OCI-LY1 (cell line): ENCODE measurements around the gene STK32B.

Source experiments
- H2AFZ ChIP-seq: fragments of 200-600 bp; sonication (generic), shearing (Covaris generic); 2 replicates; pipeline ENCODE4 v1.6.0; 2014; ENCODE audit warnings: antibody characterized with exemption, mild to moderate bottlenecking, low read length
- H3F3A ChIP-seq: fragments of 200-600 bp; sonication (generic), shearing (Covaris generic); 2 replicates; pipeline ENCODE4 v1.6.0; 2014; ENCODE audit warnings: mild to moderate bottlenecking, antibody characterized with exemption, low read length, moderate library complexity; ENCODE audit not compliant: insufficient read depth
- H3K27ac ChIP-seq: fragments of 200-600 bp; sonication (generic); 2 replicates; pipeline ENCODE4 v1.5.1; 2014; ENCODE audit warnings: low read length, mixed run types, mild to moderate bottlenecking, low read depth; ENCODE audit not compliant: poor library complexity, severe bottlenecking
- H3K27me3 ChIP-seq: fragments of 200-600 bp; sonication (generic); 2 replicates; pipeline ENCODE4 v1.6.0; 2014; ENCODE audit warnings: antibody characterized with exemption, mild to moderate bottlenecking, low read length, moderate library complexity; ENCODE audit not compliant: insufficient read depth
- H3K36me3 ChIP-seq: fragments of 200-600 bp; sonication (generic); 2 replicates; pipeline ENCODE4 v1.6.1; 2014; ENCODE audit warnings: mild to moderate bottlenecking, antibody characterized with exemption, low read length, moderate library complexity, mixed read lengths; ENCODE audit not compliant: insufficient read depth
- H3K4me1 ChIP-seq: fragments of 200-600 bp; sonication (generic); 2 replicates; pipeline ENCODE4 v1.5.1; 2014; ENCODE audit warnings: mild to moderate bottlenecking, low read length, moderate library complexity; ENCODE audit not compliant: insufficient read depth, severe bottlenecking
- H3K4me2 ChIP-seq: fragments of 200-600 bp; sonication (generic), shearing (Covaris generic); 2 replicates; pipeline ENCODE4 v1.6.1; 2014; ENCODE audit warnings: low read length
- H3K4me3 ChIP-seq: fragments of 200-600 bp; sonication (generic); 2 replicates; pipeline ENCODE4 v1.5.1; 2014; ENCODE audit warnings: low read length, low read depth, mild to moderate bottlenecking, mixed read lengths; ENCODE audit not compliant: poor library complexity, severe bottlenecking
- H3K79me2 ChIP-seq: fragments of 200-600 bp; shearing (Covaris generic); 2 replicates; pipeline ENCODE4 v1.6.1; 2016; ENCODE audit warnings: mixed run types, low read length, mixed read lengths; ENCODE audit not compliant: insufficient read depth
- H3K9ac ChIP-seq: fragments of 200-600 bp; sonication (generic), shearing (Covaris generic); 2 replicates; pipeline ENCODE4 v1.6.1; 2014; ENCODE audit warnings: mild to moderate bottlenecking, low read length, mixed read lengths
- H3K9me2 ChIP-seq: fragments of 200-600 bp; sonication (generic), shearing (Covaris generic); 2 replicates; pipeline ENCODE4 v1.6.1; 2014; ENCODE audit warnings: low read depth, mild to moderate bottlenecking, low read length, mixed read lengths
- H3K9me3 ChIP-seq: fragments of 200-600 bp; shearing (Covaris generic); 2 replicates; pipeline ENCODE4 v1.6.1; 2014; ENCODE audit warnings: low read length, mixed read lengths
- H4K20me1 ChIP-seq: fragments of 200-600 bp; sonication (generic), shearing (Covaris generic); 2 replicates; pipeline ENCODE4 v1.6.0; 2016; ENCODE audit warnings: mild to moderate bottlenecking, low read length; ENCODE audit not compliant: insufficient read depth
- CTCF ChIP-seq: fragments of 200-600 bp; sonication (generic), shearing (Covaris generic); IDR thresholded peaks from 2 replicates; pipeline ENCODE4 v1.5.1; 2017; ENCODE audit warnings: mild to moderate bottlenecking, antibody characterized with exemption, low read length, moderate library complexity, mixed read lengths
- EZH2 ChIP-seq: fragments of 200-600 bp; sonication (generic), shearing (Covaris generic); IDR thresholded peaks from 2 replicates; pipeline ENCODE4 v1.8.0; 2017; ENCODE audit warnings: borderline replicate concordance, mixed run types, mild to moderate bottlenecking, antibody characterized with exemption, low read length, moderate library complexity, mixed read lengths

Gene STK32B

GRCh38 chr4:5125321-5125720 lies 74.0 kb downstream of the STK32B start:
- H3K4me2 ChIP-seq = no peak overlapping the region
- H3K4me1 ChIP-seq = no peaks in the 10 kb centered on the region
- H3F3A ChIP-seq = no peaks in the 10 kb centered on the region
- no peaks in the 10 kb centered on the region for H3K9me3 ChIP-seq
- no peak overlapping the region for H3K9ac ChIP-seq
- H3K9me2 ChIP-seq = no peaks in the 10 kb centered on the region
- no peak overlapping the region for H2AFZ ChIP-seq
- no peak overlapping the region for H3K27ac ChIP-seq
- H3K27me3 ChIP-seq = no peaks in the 10 kb centered on the region
- no peaks in the 10 kb centered on the region for H3K36me3 ChIP-seq
- no peaks in the 10 kb centered on the region for H4K20me1 ChIP-seq
- no peaks in the 10 kb centered on the region for H3K79me2 ChIP-seq
- no peak for TF ChIP-seq EZH2
- no peak for TF ChIP-seq CTCF
- H3K4me3 ChIP-seq = no peak overlapping the region

- H3K4me2 ChIP-seq = no peak overlapping the region
- H4K20me1 ChIP-seq = no peaks in the 10 kb centered on the region
- TF ChIP-seq CTCF = no peak
- no peak for TF ChIP-seq EZH2
- no peaks in the 10 kb centered on the region for H3K9me3 ChIP-seq
- H3K27ac ChIP-seq = no peak overlapping the region
- H3K27me3 ChIP-seq = no peaks in the 10 kb centered on the region
- no peaks in the 10 kb centered on the region for H3K4me1 ChIP-seq
- no peak overlapping the region for H2AFZ ChIP-seq
- no peaks in the 10 kb centered on the region for H3K79me2 ChIP-seq
- no peaks in the 10 kb centered on the region for H3K36me3 ChIP-seq
- no peak overlapping the region for H3K4me3 ChIP-seq
- no peaks in the 10 kb centered on the region for H3K9me2 ChIP-seq
- no peaks in the 10 kb centered on the region for H3F3A ChIP-seq
- no peak overlapping the region for H3K9ac ChIP-seq
These were observed 75.0 kb downstream of the STK32B start for GRCh38 chr4:5126231-5126630.

- no peaks in the 10 kb centered on the region for H3K36me3 ChIP-seq
These were observed 75.6 kb downstream of the STK32B start for GRCh38 chr4:5126857-5127256.

More at GRCh38 chr4:5126857-5127256, 75.6 kb downstream of the STK32B start:
- no peaks in the 10 kb centered on the region for H3K79me2 ChIP-seq
- no peaks in the 10 kb centered on the region for H3K4me1 ChIP-seq
- H3F3A ChIP-seq = no peaks in the 10 kb centered on the region
- H4K20me1 ChIP-seq = no peaks in the 10 kb centered on the region
- H3K9ac ChIP-seq = no peak overlapping the region
- H3K4me3 ChIP-seq = no peak overlapping the region
- no peak overlapping the region for H3K4me2 ChIP-seq
- H3K9me2 ChIP-seq = no peaks in the 10 kb centered on the region
- TF ChIP-seq CTCF (no peak), EZH2 (no peak)
- H3K27ac ChIP-seq = no peak overlapping the region
- H3K9me3 ChIP-seq = no peaks in the 10 kb centered on the region
- no peaks in the 10 kb centered on the region for H3K27me3 ChIP-seq
- H2AFZ ChIP-seq = no peak overlapping the region
